GM19467 (cell line): ENCODE results near the gene TMEM176B.

ENCODE experiments used
- ATAC-seq: cut with Tn5 transposase; IDR thresholded peaks from one replicate; pipeline ENCODE4 v1.9.1; 2021; ENCODE audit warnings: mild to moderate bottlenecking, moderate library complexity; ENCODE audit not compliant: unreplicated experiment

The TMEM176B gene

DNA sequence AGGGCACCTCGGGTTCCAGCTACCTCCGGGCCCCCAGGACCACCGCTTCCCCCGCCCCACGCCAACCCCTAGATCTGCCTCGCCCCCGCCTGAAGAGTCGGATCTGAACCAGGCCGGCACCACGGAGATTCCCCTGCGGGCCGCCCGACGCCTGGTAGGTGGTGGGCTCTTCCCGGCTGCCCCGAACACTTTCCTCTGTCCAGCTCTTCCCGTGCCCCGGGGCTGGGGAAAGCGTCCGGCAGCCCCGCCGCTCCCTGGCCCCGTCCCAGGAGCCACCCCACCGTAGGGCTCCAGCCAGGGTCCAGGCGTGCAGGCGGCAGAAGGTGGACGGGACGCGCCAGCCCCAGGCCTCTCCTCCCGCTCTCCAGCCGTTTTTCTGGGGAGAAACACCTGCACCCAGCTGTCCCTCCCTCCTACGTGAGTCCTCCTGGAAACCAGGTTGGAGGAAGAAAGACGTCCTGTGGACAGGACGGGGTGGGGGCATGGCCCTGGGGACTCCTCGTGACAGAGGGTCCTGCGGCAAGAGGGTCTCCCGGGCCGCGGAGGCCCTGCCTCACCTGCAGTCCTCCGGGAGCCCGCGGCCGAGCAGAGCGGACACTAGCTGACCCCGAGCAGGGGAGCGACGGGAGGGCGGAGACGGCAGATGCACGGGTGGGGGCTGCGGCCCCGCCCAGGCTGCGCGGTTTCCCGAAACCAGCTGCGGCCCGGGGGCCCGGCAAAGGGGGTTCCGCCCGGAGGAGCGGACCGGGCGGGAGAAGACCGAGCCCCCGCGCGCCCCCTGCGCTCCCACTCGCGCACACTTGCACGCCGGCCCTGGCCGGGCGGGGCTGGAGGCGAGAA lies at the start of gene TMEM176B:
TMEM176B (minus strand) TSS at position 624 of the 840 bp plus-strand sequence. CDS start 3,795 bp downstream, outside the sequence.
- no peak for ATAC-seq

DNA sequence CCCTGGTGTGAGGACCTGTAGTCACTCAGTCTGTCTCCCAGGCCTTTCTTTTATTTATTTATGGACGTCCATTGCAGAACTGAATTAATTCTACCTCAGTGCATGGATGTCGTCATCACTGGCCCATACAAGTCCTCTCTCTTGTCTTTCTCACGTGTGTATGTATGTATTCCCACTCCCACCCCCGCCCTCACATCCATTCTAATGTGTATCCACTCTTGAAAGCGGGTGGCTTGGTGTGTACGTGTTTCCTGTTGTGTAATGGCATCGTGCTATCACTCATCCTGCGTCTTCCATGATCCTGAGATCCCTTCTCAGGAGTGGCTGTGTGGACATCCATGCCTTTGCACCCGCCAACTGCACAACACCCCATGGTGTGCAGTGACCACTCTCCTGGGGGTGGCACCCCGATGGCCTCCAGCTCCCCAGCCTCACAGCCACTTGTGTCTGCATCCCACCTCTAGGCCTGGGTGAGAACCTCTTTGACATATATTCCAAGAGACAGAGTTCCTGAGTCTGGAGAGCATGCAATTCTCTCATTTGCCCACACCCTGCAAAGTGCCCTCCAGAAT lies 49.1 kb upstream of the TMEM176B start:
- ATAC-seq: no peak

DNA sequence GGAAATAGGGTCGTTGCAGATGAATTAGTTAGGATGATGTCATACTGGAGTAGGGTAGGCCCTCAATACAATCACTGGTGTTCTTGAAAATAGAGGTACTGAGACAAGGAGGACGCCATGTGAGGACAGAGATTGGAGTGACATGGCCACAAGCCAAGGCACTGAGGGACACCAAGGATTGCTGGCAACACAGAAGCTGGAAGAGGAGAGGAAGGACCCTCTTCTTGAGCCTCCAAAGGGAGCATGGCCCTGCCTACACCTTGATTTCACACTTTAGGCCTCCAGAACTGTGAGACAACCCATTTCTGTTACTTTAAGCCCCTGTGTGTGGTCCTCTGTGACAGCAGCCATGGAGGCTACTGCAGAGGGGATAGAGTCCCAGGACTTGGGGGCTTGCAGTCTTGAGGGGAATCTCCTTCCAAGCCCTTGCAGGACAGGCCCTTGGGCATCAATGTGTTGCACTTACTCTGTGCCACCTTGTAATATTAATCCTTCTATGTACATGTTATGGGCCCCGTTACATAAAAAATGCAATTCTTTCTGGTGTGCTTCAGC lies 48.5 kb upstream of the TMEM176B start:
- ATAC-seq: no peak

GRCh38 chr7:150848111-150848510 lies 47.9 kb upstream of the TMEM176B start:
- no peak for ATAC-seq

- ATAC-seq: no peak
Measured at GRCh38 chr7:150847536-150847935, 47.4 kb upstream of the TMEM176B start.

- ATAC-seq: no peak
Measured at GRCh38 chr7:150846291-150847115, 46.3 kb upstream of the TMEM176B start.

DNA sequence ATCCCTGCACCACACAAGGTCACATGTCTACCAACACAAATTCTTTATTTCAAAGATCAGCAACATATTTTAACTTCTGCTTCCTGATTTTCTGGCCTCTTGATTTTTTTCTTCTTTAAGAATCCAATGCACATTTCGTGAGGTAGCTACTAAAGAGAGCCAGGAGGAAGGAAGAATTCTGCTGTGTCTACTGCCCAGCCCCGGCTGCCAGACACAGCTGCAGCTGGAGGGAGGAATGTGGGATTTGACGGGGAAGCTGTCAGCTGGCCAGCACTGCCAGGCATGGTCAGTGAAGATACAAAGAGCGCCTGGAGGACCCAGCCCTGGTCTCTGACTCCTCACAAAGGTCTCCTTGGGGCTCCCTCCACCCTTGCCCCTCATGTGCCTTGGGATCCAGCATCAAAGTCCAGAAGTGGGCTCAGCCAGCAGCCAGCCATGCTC lies 45.3 kb upstream of the TMEM176B start:
- no peak for ATAC-seq

DNA sequence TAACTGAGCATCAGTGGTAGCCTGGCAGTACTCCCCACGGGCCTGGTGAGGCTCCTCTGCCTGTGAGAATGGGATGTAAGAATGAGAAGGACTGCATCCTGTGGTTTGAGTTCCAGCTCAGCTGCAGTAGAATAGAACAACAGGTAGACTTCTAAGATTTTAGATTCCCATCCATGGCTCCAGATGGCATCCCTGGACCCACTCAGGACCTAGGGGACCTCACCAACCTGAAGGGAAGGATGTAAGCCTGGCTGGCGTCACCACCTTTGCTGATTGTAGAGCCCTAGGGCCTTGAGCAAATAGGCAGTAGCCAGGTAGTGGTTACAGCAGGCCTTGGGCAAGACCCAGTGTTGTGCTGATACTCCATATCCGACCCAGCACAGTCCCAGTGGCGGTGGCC lies 42.6 kb upstream of the TMEM176B start:
- ATAC-seq: no peak

GRCh38 chr7:150842018-150842417 lies 41.9 kb upstream of the TMEM176B start:
- ATAC-seq: no peak

DNA sequence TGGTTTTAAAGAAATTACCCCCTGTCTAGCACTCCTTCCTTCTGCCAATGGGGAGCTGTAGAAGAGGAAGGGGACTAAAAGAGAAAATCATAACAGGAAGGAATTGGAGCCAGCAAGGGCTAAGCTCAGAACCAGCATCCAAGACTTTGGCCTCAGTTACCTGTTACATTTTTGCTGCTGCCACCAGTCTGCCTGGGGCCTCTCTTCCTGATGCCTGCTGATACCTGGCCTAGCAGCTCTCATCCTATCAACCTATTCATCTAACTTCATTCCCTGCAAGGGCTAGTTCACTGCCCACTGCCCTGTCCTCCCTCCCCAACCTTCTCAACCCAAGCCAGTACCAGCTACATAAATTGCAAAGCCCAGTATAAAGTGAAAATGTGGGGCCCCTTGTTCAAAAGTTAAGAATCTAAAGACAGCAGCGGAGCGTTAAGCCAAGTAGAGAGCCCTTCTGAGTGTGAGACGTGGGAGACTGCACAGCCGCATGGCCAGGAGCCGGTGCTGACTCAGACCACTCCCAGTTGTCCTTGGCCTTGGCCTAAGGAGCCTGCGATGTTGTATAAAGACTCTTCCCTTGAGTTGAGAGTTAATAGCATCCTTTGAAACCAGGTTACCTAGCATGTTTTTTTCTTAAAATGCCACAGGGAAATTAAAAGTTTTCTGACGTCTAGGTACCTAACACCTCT lies 38.9 kb upstream of the TMEM176B start:
- no peak for ATAC-seq

DNA sequence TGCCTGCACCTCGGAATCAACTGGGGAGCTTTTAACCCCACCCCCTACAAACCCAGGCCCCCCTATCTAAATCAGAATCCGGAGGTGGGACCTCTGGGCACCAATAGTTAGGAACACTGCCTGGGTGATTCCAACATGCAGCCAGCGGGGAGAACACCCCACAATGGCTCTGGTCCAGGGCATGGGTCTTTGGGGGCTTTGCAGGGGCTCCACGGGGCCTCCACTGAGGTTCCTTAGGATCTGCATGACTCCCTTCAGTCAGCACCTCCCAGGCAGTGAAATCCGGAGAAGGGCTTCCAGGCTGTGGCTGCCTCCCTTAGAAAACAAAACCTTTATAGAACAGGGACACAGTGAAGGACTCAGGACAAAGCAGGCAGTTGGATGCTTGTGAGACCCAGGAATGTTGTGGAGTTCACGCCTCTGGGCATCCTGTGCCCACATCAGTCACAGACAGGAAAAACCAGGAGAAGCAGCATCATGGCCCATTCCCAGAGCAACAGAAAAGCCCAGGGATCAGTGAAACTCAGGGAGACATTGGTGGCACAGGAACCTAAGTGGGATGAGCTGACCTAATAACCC lies 35.6 kb upstream of the TMEM176B start:
- ATAC-seq: no peak

GRCh38 chr7:150835019-150835418 lies 34.9 kb upstream of the TMEM176B start:
- ATAC-seq: no peak

DNA sequence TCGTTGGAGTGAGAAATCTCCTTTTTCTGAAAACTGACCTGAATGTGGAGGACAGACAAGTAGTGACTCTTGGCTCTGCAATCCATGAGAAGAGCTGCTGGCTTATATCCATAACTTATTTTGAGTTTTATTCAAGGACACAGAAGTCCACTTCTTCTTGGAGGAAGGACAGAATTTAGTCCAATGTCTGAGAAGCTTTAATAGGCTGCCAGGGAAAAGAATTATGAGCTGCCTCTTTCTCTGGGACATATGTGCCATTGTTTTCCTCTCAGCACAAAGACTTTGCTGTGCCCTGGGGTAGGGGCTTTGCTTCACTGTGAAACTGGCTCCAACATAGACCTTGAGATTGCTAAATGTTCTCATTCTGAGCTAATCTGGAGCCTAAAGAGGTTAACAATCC lies 31.7 kb upstream of the TMEM176B start:
- ATAC-seq: no peak

DNA sequence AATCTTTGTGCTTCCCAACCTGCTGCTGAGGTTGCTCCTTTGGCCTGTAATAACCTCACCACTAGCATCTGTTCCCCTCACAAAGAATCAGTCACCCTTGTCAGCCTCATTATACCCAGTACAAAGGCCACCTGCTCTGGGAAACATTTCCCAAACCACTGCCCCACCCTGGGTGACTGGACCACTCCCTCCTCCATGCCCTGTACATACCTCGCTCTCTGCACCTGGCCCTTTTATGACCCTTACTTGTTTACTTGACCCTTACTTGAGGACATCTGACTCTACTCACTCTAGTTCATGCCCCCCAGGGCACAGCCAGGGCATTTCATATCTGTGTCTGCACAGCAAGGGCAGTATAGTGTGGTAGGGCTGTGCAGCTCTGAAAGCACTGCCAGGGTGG lies 30.8 kb upstream of the TMEM176B start:
- ATAC-seq: no peak

DNA sequence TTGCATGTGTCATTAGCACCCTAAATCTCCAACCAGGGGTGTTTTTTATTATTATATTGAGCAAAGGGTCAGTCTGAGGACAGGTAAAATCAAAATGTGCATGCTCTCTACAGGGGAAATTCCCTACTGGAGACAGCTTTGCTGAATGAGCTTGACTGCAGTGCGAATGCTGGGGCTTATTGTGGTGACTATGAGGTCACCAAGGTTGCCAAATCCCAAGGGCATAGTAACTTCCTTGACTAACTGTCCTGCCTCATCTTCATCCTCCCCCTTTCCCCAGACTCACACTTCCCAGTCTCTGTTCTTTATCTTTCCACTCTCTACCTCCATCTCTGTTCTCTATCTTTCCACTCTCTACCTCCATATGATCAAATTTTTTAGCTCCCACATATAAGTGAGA lies 29.3 kb upstream of the TMEM176B start:
- no peak for ATAC-seq

DNA sequence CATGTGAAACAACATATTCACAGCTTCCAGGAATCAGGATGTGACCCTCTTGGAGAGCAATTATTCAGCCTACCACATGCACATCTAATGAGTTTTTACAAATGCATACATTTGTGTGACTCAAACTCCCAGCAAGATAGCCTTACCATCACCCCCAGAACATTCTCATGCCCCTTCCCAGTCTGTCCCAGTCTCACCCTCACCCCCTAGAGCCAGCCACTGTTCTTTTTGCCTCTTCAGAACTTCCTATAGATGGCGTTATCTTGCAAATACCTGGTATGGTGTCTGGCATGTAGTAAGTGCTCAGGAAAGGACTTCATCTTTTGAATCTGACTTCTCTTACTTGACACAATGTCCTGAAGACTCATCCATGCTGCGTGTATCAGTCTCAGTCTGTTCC lies 28.2 kb upstream of the TMEM176B start:
- no peak for ATAC-seq

- ATAC-seq: no peak
Measured at GRCh38 chr7:150826061-150826849, 26.1 kb upstream of the TMEM176B start.

DNA sequence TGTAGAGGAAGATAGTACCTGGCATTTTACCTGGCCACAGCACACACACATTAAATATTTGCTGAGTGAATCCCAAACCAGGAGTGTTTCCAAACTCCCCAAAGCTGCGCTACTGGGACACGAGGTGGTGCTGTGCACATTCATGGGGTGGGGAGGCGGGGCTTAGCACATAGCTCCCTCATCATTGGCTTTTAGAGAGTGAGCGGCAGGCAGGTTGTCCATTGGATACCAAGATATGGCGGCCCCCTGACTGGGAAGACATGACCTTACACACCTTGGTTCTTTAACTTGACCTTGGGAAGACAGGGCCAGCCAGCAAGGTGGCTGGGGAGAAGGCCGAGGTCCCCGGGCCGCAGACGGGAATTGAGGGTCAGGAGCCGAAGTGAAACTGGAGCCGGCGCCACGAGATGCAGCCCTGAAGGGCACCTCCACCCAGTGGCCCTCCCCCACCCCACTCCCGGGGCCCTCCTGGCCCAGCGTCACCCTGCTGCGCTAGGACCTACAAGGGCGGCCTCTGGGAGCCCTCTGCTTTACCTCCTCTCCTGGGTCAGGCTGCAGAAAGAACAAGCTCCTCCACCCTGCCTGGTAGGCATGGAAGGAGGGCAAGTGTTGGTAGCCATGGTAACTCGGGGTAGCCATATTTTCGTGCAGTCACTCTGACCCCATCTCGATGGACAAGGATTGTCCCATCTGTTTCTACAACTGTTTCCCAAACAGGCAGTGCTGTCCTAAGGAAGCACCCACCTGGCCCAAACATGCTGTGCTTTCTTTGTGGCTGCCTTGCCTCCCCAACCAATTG lies 24.4 kb upstream of the TMEM176B start:
- ATAC-seq: no peak
